Thymus (tissue), 11 donors: ENCODE data around the gene SCAI. TPM values are rescaled to one million over a fixed set of nuclear protein-coding genes. Genes with fewer than 3 reads are reported as not detected.
"Not testable (repeated sequence)": the region's sequence is repeated elsewhere in the genome, so short reads cannot be mapped to it uniquely, and the experiment has no call there.

ENCODE experiments used
- DNase-seq, 9 donors: peaks; one replicate each; pipeline ENCODE4 v3.0.0-alpha.2; 2013; ENCODE audit warnings: low spot score in 9 of 9, low read depth in 6 of 9, missing footprints in 1 of 9
- H3K27ac ChIP-seq, 2 donors: one replicate each; pipeline ENCODE4 v1.5.1; 2013; ENCODE audit warnings: control low read depth in 1 of 2, low read depth in 1 of 2, low read length in 1 of 2, mild to moderate bottlenecking in 1 of 2, moderate library complexity in 1 of 2
- H3K27me3 ChIP-seq, 2 donors: one replicate each; pipeline ENCODE4 v1.5.1; 2013; ENCODE audit warnings: low read length in 1 of 2; ENCODE audit not compliant: control insufficient read depth in 2 of 2, insufficient read depth in 1 of 2
- H3K36me3 ChIP-seq, 2 donors: one replicate each; pipeline ENCODE4 v1.5.1; 2013; ENCODE audit warnings: low read length in 1 of 2, mild to moderate bottlenecking in 1 of 2, moderate library complexity in 1 of 2; ENCODE audit not compliant: control insufficient read depth in 2 of 2, insufficient read depth in 2 of 2
- H3K4me1 ChIP-seq, 2 donors: one replicate each; pipeline ENCODE4 v1.5.1; 2013; ENCODE audit warnings: low read length in 2 of 2; ENCODE audit not compliant: control insufficient read depth in 2 of 2, insufficient read depth in 2 of 2
- H3K4me3 ChIP-seq, 2 donors: one replicate each; pipeline ENCODE4 v1.5.1; 2013; ENCODE audit warnings: low read length in 2 of 2, control low read depth in 1 of 2, mild to moderate bottlenecking in 1 of 2
- H3K9me3 ChIP-seq, 2 donors: one replicate each; pipeline ENCODE4 v1.5.1; 2013; ENCODE audit warnings: low read length in 1 of 2, mild to moderate bottlenecking in 1 of 2; ENCODE audit not compliant: control insufficient read depth in 2 of 2, insufficient read depth in 1 of 2
- WGBS: extraction: QIAGEN DNeasy Blood & Tissue Kit; methylation state at CpG from one replicate; pipeline ENCODE4 v1.1.7; 2013; 5-methylcytosine and 5-hydroxymethylcytosine counted together
- polyA plus RNA-seq: library from polyadenylated mRNA; stranded (reverse); fragments of 200-250 nt; gene quantifications from one replicate; pipeline ENCODE4 v1.2.3, GENCODE V29; 2013
- total RNA-seq: library from RNA; stranded (reverse); fragments of 120-200 nt; gene quantifications from one replicate; pipeline ENCODE4 v1.2.4, GENCODE V29; 2013
- donor health status: healthy.

The SCAI gene
- total and polyA plus RNA-seq, 2 donors = 9.4 to 23.5 TPM

DNA sequence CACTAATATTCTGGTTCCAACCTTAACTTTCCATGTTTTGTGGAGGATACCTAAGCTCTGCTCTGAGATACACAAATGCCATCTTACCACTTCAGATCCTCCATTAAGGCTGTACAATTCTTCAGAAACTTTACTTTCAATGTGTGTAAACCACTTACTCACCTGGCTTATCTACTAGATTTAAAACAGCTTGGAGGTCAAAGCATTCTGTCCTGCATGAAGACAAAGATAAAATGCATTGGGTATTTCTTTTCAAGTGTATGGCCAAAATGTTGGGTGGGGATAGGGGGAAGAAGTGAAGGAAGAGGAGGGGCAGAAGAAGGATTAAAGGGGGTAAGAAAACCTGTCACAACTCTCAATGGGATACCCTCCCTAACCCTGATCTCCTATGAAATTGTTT, 203.4 kb downstream of the SCAI start:
- peak overlapping the region; percentile 92 to 97 for H3K4me3 ChIP-seq
- H3K9me3 ChIP-seq = no peaks in the 10 kb centered on the region
- peaks cover 5 to 6% of the 10 kb centered on the region in 2 donors for H3K36me3 ChIP-seq
- no peaks in the 10 kb centered on the region for H3K27me3 ChIP-seq
- H3K4me1 ChIP-seq = peaks cover 4 to 10% of the 10 kb centered on the region in 2 donors
- peak overlapping the region in 1 of 2 donors; percentile 84 for H3K27ac ChIP-seq
- no peak for DNase-seq

GRCh38 chr9:124934290-124934689, 209.0 kb downstream of the SCAI start:
- Histone ChIP-seq H3K27me3 (no peaks in the 10 kb centered on the region), H3K4me3 (no peak overlapping the region), H3K36me3 (peaks cover 7 to 29% of the 10 kb centered on the region in 2 donors), H3K27ac (no peak overlapping the region), H3K4me1 (no peaks in the 10 kb centered on the region), H3K9me3 (no peaks in the 10 kb centered on the region)
- no peak for DNase-seq

DNA sequence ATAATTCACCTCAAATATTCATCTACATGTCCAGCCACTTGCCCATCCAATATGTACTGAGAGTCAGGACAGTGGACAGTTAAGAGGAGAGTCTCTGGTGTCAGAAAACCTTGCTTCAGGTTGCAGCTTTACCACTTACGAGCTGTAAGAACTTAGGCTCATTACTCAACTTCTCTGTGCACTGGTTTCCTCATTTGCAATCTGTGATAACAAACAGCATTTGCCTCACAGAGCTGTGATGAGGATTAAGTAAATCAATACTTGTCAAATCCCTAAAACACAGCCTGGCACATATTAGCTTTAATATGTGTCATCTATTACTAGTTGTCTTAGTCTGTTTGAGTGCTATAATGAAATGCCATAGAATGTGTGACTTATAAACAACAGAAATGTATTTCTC, 211.0 kb downstream of the SCAI start:
- 97% methylated on average over 1 of the region's 1 CpG for WGBS
- H3K27me3 ChIP-seq = no peaks in the 10 kb centered on the region
- H3K4me1 ChIP-seq = no peaks in the 10 kb centered on the region
- no peaks in the 10 kb centered on the region for H3K9me3 ChIP-seq
- no peak overlapping the region for H3K4me3 ChIP-seq
- H3K36me3 ChIP-seq = peaks cover 7 to 36% of the 10 kb centered on the region in 2 donors
- no peak for DNase-seq
- H3K27ac ChIP-seq = no peak overlapping the region

DNA sequence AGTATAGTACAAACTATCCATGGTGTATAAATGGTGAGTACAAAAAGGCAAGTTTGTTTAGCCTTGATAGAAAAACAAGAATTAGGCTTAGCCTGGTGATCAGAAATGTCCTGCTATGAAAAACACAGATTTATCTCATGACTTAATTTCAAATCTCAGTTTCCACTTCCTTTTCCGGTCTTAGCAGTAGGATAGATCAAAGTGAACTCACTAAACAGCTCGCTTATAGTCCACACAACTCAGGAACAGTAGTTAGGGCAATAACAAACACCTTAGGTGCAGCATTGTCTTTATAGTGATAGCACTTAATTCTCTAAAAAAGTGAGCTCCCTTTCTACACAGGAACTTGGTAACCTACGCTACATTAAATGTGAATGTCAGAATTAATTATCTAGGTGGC, 213.9 kb downstream of the SCAI start:
- H3K27me3 ChIP-seq = no peaks in the 10 kb centered on the region
- no peaks in the 10 kb centered on the region for H3K9me3 ChIP-seq
- WGBS = 97% methylated on average over 3 of the region's 3 CpGs
- no peak overlapping the region for H3K27ac ChIP-seq
- H3K36me3 ChIP-seq = peaks cover 8 to 31% of the 10 kb centered on the region in 2 donors
- no peak for DNase-seq
- H3K4me1 ChIP-seq = no peaks in the 10 kb centered on the region
- H3K4me3 ChIP-seq = no peak overlapping the region

GRCh38 chr9:124928116-124928515, 215.2 kb downstream of the SCAI start:
- 97% methylated on average over 3 of the region's 3 CpGs for WGBS
- Histone ChIP-seq H3K9me3 (no peaks in the 10 kb centered on the region), H3K27me3 (no peaks in the 10 kb centered on the region), H3K4me3 (no peak overlapping the region), H3K36me3 (peaks cover 8 to 28% of the 10 kb centered on the region in 2 donors), H3K4me1 (no peaks in the 10 kb centered on the region), H3K27ac (no peak overlapping the region)
- no peak for DNase-seq

GRCh38 chr9:124920394-124920793, 222.9 kb downstream of the SCAI start:
- not testable (repeated sequence) for DNase-seq, H3K4me1 ChIP-seq, H3K27me3 ChIP-seq, H3K9me3 ChIP-seq, H3K4me3 ChIP-seq, H3K27ac ChIP-seq
- WGBS = 96% methylated on average over 6 of the region's 6 CpGs
- H3K36me3 ChIP-seq = peaks cover 18 to 28% of the 10 kb centered on the region in 2 donors

GRCh38 chr9:124914753-124915405, 228.4 kb downstream of the SCAI start:
- H3K9me3 ChIP-seq = no peaks in the 10 kb centered on the region
- no peaks in the 10 kb centered on the region for H3K27me3 ChIP-seq
- H3K4me1 ChIP-seq = no peaks in the 10 kb centered on the region
- H3K4me3 ChIP-seq = no peak overlapping the region
- H3K36me3 ChIP-seq = peaks cover 30% of the 10 kb centered on the region in 2 donors
- WGBS = 98% methylated on average over 5 of the region's 5 CpGs
- H3K27ac ChIP-seq = no peak overlapping the region
- no peak for DNase-seq

DNA sequence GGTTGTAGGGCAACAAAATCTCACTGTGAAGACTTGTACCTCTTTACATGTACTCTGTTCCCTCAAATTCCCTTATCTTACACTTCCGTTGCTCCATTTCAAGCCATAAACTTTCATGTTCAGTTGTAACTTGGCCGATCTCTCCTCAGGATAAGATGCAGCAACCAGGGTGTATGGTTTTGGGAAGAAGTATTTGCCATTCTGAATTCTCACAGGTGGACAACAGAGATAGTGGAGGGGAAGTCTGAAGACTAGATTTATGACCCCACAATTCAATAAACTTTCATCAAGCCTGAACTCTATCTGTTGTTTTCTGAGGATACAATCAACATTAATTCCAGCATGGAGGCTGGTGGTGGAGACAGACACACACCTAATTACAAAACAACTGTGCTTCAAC, 229.9 kb downstream of the SCAI start:
- no peak for DNase-seq
- peaks cover 25 to 26% of the 10 kb centered on the region in 2 donors for H3K36me3 ChIP-seq
- WGBS = 97% methylated on average over 2 of the region's 2 CpGs

GRCh38 chr9:124911766-124912165, 231.6 kb downstream of the SCAI start:
- H3K27me3 ChIP-seq = peaks cover 0 to 4% of the 10 kb centered on the region in 2 donors
- H3K27ac ChIP-seq = no peak overlapping the region
- peaks cover 26 to 31% of the 10 kb centered on the region in 2 donors for H3K36me3 ChIP-seq
- WGBS = 100% methylated on average over 1 of the region's 1 CpG
- no peaks in the 10 kb centered on the region for H3K4me1 ChIP-seq
- H3K9me3 ChIP-seq = no peaks in the 10 kb centered on the region
- H3K4me3 ChIP-seq = no peak overlapping the region
- no peak for DNase-seq

More for the DNA sequence above, 229.9 kb downstream of the SCAI start:
- Histone ChIP-seq H3K27ac (no peak overlapping the region), H3K4me3 (no peak overlapping the region), H3K9me3 (no peaks in the 10 kb centered on the region), H3K27me3 (peaks cover 0 to 2% of the 10 kb centered on the region in 2 donors), H3K4me1 (no peaks in the 10 kb centered on the region)
